Measurements from ENCODE around the gene AOX1.
A peak's percentile ranks its signal among the peaks of the same experiment; 100 is the strongest.

AOX1 gene

DNA sequence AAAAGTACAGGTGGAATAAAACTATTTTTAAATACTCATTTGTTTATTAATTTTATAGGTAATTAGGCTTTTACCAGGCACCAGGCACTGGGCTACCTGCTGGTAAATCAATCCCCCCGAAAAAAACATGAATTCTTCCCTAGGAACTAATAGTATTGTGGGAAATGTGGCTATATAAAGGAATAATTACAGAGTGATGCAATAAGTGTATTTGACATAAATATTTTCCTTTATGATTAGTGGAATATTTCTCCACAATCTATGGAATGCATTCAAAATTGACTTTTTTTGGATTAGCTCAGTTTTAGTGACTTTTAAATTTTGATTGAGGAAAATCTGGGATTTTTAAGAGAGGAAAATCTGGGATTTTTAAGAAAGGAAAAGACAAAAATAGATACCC, 116.2 kb downstream of the AOX1 start:
- TF ChIP-seq, protein P1, sequence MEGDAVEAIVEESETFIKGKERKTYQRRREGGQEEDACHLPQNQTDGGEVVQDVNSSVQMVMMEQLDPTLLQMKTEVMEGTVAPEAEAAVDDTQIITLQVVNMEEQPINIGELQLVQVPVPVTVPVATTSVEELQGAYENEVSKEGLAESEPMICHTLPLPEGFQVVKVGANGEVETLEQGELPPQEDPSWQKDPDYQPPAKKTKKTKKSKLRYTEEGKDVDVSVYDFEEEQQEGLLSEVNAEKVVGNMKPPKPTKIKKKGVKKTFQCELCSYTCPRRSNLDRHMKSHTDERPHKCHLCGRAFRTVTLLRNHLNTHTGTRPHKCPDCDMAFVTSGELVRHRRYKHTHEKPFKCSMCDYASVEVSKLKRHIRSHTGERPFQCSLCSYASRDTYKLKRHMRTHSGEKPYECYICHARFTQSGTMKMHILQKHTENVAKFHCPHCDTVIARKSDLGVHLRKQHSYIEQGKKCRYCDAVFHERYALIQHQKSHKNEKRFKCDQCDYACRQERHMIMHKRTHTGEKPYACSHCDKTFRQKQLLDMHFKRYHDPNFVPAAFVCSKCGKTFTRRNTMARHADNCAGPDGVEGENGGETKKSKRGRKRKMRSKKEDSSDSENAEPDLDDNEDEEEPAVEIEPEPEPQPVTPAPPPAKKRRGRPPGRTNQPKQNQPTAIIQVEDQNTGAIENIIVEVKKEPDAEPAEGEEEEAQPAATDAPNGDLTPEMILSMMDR (IDR thresholded peaks at IDR 0.05), result no peak
- no peak for TF ChIP-seq ZFX (IDR thresholded peaks at IDR 0.05; ENCODE audit: borderline replicate concordance)
- H3K27ac ChIP-seq, result peak overlapping the region; percentile 37

DNA sequence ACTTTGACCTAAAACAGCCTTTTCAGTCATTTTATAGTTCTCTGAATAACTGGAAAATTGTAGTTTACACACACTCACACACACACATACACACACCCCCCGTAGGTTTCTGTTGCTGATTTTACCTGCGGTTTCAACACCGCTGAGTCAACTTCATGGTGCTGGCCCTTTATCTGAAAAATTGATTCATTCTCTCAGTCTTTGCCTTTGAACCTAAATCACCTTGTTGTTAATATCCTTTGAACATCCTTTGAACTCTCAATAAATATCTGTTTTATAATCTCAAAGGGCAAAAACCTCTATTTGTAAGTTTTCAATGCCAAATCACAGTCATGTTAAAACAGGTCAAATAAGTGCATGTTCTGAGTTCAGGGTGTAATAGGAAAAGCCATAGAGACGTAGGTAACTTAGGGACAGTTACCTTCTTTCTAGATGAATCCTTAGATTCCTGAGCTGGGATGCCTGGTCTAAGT, 116.9 kb downstream of the AOX1 start:
- no peak overlapping the region for H3K27ac ChIP-seq
- TF ChIP-seq, protein P1 (IDR thresholded peaks at IDR 0.05), result no peak
- TF ChIP-seq ZFX (IDR thresholded peaks at IDR 0.05; ENCODE audit: borderline replicate concordance), result no peak

- TF ChIP-seq, protein P1 (IDR thresholded peaks at IDR 0.05), result peak; percentile 73
- TF ChIP-seq ZFX (IDR thresholded peaks at IDR 0.05; ENCODE audit: borderline replicate concordance), result no peak
- no peak overlapping the region for H3K27ac ChIP-seq
These were observed 117.5 kb downstream of the AOX1 start for GRCh38 chr2:200703127-200703925.

GRCh38 chr2:200703926-200704637, 118.3 kb downstream of the AOX1 start:
- no peak overlapping the region for H3K27ac ChIP-seq
- no peak for TF ChIP-seq ZFX (IDR thresholded peaks at IDR 0.05; ENCODE audit: borderline replicate concordance)
- TF ChIP-seq, protein P1 (IDR thresholded peaks at IDR 0.05), result no peak

- H3K27ac ChIP-seq, result no peak overlapping the region
These were observed 119.7 kb downstream of the AOX1 start for GRCh38 chr2:200705305-200706041.

GRCh38 chr2:200708943-200709342, 123.1 kb downstream of the AOX1 start:
- no peak overlapping the region for H3K27ac ChIP-seq

More at GRCh38 chr2:200705305-200706041, 119.7 kb downstream of the AOX1 start:
- TF ChIP-seq ZFX (IDR thresholded peaks at IDR 0.05; ENCODE audit: borderline replicate concordance), result no peak
- TF ChIP-seq, protein P1 (IDR thresholded peaks at IDR 0.05), result no peak

More at GRCh38 chr2:200708943-200709342, 123.1 kb downstream of the AOX1 start:
- TF ChIP-seq, protein P1 (IDR thresholded peaks at IDR 0.05), result no peak
- no peak for TF ChIP-seq ZFX (IDR thresholded peaks at IDR 0.05; ENCODE audit: borderline replicate concordance)
